H1 (cell line): ENCODE results near the gene CMTM3. TPM values are rescaled to one million over a fixed set of nuclear protein-coding genes. Genes with fewer than 3 reads are reported as not detected.

Experiments used
- CTCF ChIA-PET: fragments of 300-600 bp; sonication (Branson Sonifier 250); formaldehyde crosslinking; loops from one replicate; lab custom pipeline; 2021; ENCODE audit not compliant: partially characterized antibody; lab: Charles Lee
- POLR2A ChIA-PET: fragments of 300-600 bp; sonication (Branson Sonifier 250); formaldehyde crosslinking; loops from one replicate; lab custom pipeline; 2021; ENCODE audit warnings: inconsistent platforms; ENCODE audit not compliant: partially characterized antibody; lab: Charles Lee
- DNase-seq, 2 experiments: peaks; one replicate each; pipeline versions ENCODE4 v3.0.0 to v3.0.0-alpha.2; 2010 to 2022; ENCODE audit warnings: low spot score in 2 of 2, low read depth in 1 of 2, mixed read lengths in 1 of 2
- FAIRE-seq: peaks from 2 replicates; lab custom pipeline; 2011; peaks lifted over from hg19 to GRCh38; lab: Jason Lieb, UNC
- H2AFZ ChIP-seq: 2 replicates; pipeline ENCODE4 v1.8.1; 2012; ENCODE audit warnings: low read length, inconsistent platforms
- H2AK5ac ChIP-seq: 2 replicates; pipeline ENCODE4 v1.6.1; 2013; ENCODE audit warnings: low read depth, low read length
- H2BK120ac ChIP-seq: replicated peaks from 2 replicates; pipeline ENCODE3; 2013; ENCODE audit warnings: low read depth, low read length, inconsistent platforms
- H2BK12ac ChIP-seq: 2 replicates; pipeline ENCODE4 v1.6.1; 2013; ENCODE audit warnings: low read depth, low read length
- H2BK15ac ChIP-seq: 2 replicates; pipeline ENCODE4 v1.6.1; 2013; ENCODE audit warnings: low read length
- H2BK20ac ChIP-seq: 2 replicates; pipeline ENCODE4 v1.6.1; 2013; ENCODE audit warnings: low read length
- H2BK5ac ChIP-seq: 2 replicates; pipeline ENCODE4 v1.6.1; 2013; ENCODE audit warnings: low read depth, low read length
- H3K14ac ChIP-seq: 2 replicates; pipeline ENCODE4 v1.6.1; 2013; ENCODE audit warnings: inconsistent platforms; ENCODE audit not compliant: insufficient read length
- H3K18ac ChIP-seq: 2 replicates; pipeline ENCODE4 v1.6.1; 2013; ENCODE audit warnings: low read length; ENCODE audit errors: extremely low read depth
- H3K23ac ChIP-seq: 2 replicates; pipeline ENCODE4 v1.6.1; 2013; ENCODE audit warnings: inconsistent platforms; ENCODE audit not compliant: insufficient read length
- H3K23me2 ChIP-seq: 2 replicates; pipeline ENCODE4 v1.6.1; 2013; ENCODE audit warnings: low read depth, low read length
- H3K27ac ChIP-seq: 2 replicates; pipeline ENCODE4 v1.6.1; 2011; ENCODE audit warnings: low read depth, low read length, inconsistent platforms
- H3K27me3 ChIP-seq, 4 experiments: replicated peaks in 1 of 4; 1 replicate in 1 of 4; 2 replicates in 3 of 4; pipeline versions ENCODE4 v1.6.1 to v1.8.1; 2011 to 2013; ENCODE audit warnings: low read length in 3 of 4, mild to moderate bottlenecking in 3 of 4, inconsistent platforms in 2 of 4, mixed read lengths in 2 of 4, moderate library complexity in 1 of 4; ENCODE audit not compliant: control insufficient read depth in 3 of 4, insufficient read depth in 3 of 4; ENCODE audit errors: extremely low read depth in 1 of 4
- H3K36me3 ChIP-seq, 4 experiments: 2 replicates each; pipeline versions ENCODE4 v1.6.1 to v1.8.1; 2011 to 2013; ENCODE audit warnings: mild to moderate bottlenecking in 4 of 4, low read length in 3 of 4, moderate library complexity in 2 of 4, control low read depth in 1 of 4, inconsistent platforms in 1 of 4; ENCODE audit not compliant: insufficient read depth in 4 of 4, control insufficient read depth in 2 of 4
- H3K4ac ChIP-seq: replicated peaks from 2 replicates; pipeline ENCODE3; 2013; ENCODE audit warnings: low read length, low read depth, mixed read lengths, inconsistent platforms; ENCODE audit not compliant: insufficient read length
- H3K4me1 ChIP-seq, 4 experiments: replicated peaks in 1 of 4; 1 replicate in 1 of 4; 2 replicates in 3 of 4; pipeline versions ENCODE4 v1.6.1 to v1.8.1; 2011 to 2013; ENCODE audit warnings: low read length in 3 of 4, inconsistent platforms in 2 of 4, mixed read lengths in 1 of 4; ENCODE audit not compliant: insufficient read depth in 4 of 4, control insufficient read depth in 3 of 4
- H3K4me2 ChIP-seq, 2 experiments: 2 replicates each; pipeline versions ENCODE4 v1.6.1 to v1.8.1; 2011 to 2013; ENCODE audit warnings: low read depth in 2 of 2, low read length in 2 of 2, control low read depth in 1 of 2, inconsistent platforms in 1 of 2, mild to moderate bottlenecking in 1 of 2; ENCODE audit not compliant: insufficient read depth in 1 of 2
- H3K4me3 ChIP-seq, 4 experiments: fragments of 200-600, 300-600 bp in 1 of 4; sonication (generic), shearing (Covaris generic), sonication (Bioruptor Twin) in 1 of 4; 2 replicates each; pipeline versions ENCODE4 v1.5.1 to v1.8.1; 2011 to 2016; ENCODE audit warnings: low read length in 4 of 4, low read depth in 3 of 4, control low read depth in 2 of 4, inconsistent platforms in 2 of 4, mild to moderate bottlenecking in 2 of 4, mixed read lengths in 1 of 4, moderate library complexity in 1 of 4; ENCODE audit not compliant: insufficient read depth in 2 of 4; ENCODE audit errors: extremely low read depth in 1 of 4
- H3K56ac ChIP-seq: replicated peaks from 2 replicates; pipeline ENCODE3; 2013; ENCODE audit warnings: low read depth, mild to moderate bottlenecking, mixed read lengths, low read length, inconsistent platforms; ENCODE audit not compliant: insufficient read length
- H3K79me1 ChIP-seq: 2 replicates; pipeline ENCODE4 v1.6.1; 2013; ENCODE audit warnings: low read depth, low read length, control low read depth
- H3K79me2 ChIP-seq, 2 experiments: 2 replicates each; pipeline versions ENCODE4 v1.6.1 to v1.8.1; 2012 to 2013; ENCODE audit warnings: low read length in 2 of 2, mild to moderate bottlenecking in 2 of 2, inconsistent platforms in 1 of 2; ENCODE audit not compliant: insufficient read depth in 2 of 2, control insufficient read depth in 1 of 2
- H3K9ac ChIP-seq, 4 experiments: replicated peaks in 1 of 4; 1 replicate in 1 of 4; 2 replicates in 3 of 4; pipeline versions ENCODE4 v1.6.1 to v1.8.1; 2011 to 2013; ENCODE audit warnings: low read depth in 3 of 4, low read length in 3 of 4, control low read depth in 2 of 4, mild to moderate bottlenecking in 2 of 4, moderate library complexity in 2 of 4, inconsistent platforms in 1 of 4; ENCODE audit errors: extremely low read depth in 1 of 4
- H3K9me3 ChIP-seq, 2 experiments: 2 replicates each; pipeline versions ENCODE4 v1.6.1 to v1.8.1; 2012 to 2013; ENCODE audit warnings: mild to moderate bottlenecking in 2 of 2, moderate library complexity in 2 of 2, control low read depth in 1 of 2, inconsistent platforms in 1 of 2, low read depth in 1 of 2, low read length in 1 of 2, mixed read lengths in 1 of 2; ENCODE audit not compliant: insufficient read depth in 2 of 2
- H4K20me1 ChIP-seq, 2 experiments: replicated peaks in 1 of 2; 2 replicates each; pipeline versions ENCODE3 to v1.8.1; 2011 to 2013; ENCODE audit warnings: inconsistent platforms in 2 of 2, low read length in 2 of 2, mild to moderate bottlenecking in 1 of 2; ENCODE audit not compliant: insufficient read depth in 2 of 2, control insufficient read depth in 1 of 2
- H4K5ac ChIP-seq: 2 replicates; pipeline ENCODE4 v1.6.1; 2013; ENCODE audit warnings: low read length, low read depth, mixed read lengths, inconsistent platforms; ENCODE audit not compliant: insufficient read length
- H4K8ac ChIP-seq: 2 replicates; pipeline ENCODE4 v1.8.0; 2013; ENCODE audit warnings: mild to moderate bottlenecking, moderate library complexity, low read length, inconsistent platforms; ENCODE audit not compliant: insufficient read depth; ENCODE audit errors: extremely low read depth
- H4K91ac ChIP-seq: replicated peaks from 2 replicates; pipeline ENCODE3; 2013; ENCODE audit warnings: low read length, mixed read lengths, inconsistent platforms; ENCODE audit not compliant: insufficient read length
- ASH2L ChIP-seq: fragments of 200-600, 300-600 bp; sonication (generic); IDR thresholded peaks from one replicate; pipeline ENCODE4 v1.7.1; 2017; ENCODE audit warnings: low read length
- KDM5A ChIP-seq: fragments of 200-600 bp; IDR thresholded peaks from 2 replicates; pipeline ENCODE4 v1.7.1; 2012; ENCODE audit warnings: mild to moderate bottlenecking, low read length, inconsistent platforms, mixed read lengths
- SP2 ChIP-seq: IDR thresholded peaks from 2 replicates; pipeline ENCODE4 v1.6.1; 2012; ENCODE audit warnings: mild to moderate bottlenecking, low read length, inconsistent platforms
- TAF7 ChIP-seq: optimal IDR thresholded peaks from 2 replicates; pipeline ENCODE3; 2011; ENCODE audit warnings: low read depth, mild to moderate bottlenecking, inconsistent platforms, low read length, moderate library complexity, borderline replicate concordance
- USF2 ChIP-seq: IDR thresholded peaks from 2 replicates; pipeline ENCODE4 v1.6.1; 2011; ENCODE audit warnings: low read length, improper control_type of control experiment
- WGBS, 2 experiments: shearing (Covaris generic) in 1 of 2; methylation state at CpG; one replicate each; pipeline versions ENCODE4 v1.1.6 to v1.1.7; 2013 to 2015; ENCODE audit warnings: low lambda C conversion rate in 2 of 2, mixed read lengths in 2 of 2, inconsistent platforms in 1 of 2, low coverage in 1 of 2, missing lambda C conversion rate in 1 of 2; ENCODE audit not compliant: insufficient replicate concordance in 2 of 2, insufficient coverage in 1 of 2, insufficient read length in 1 of 2; ENCODE audit errors: extremely low coverage in 1 of 2, missing lambda C conversion rate in 1 of 2; 5-methylcytosine and 5-hydroxymethylcytosine counted together
- polyA plus RNA-seq, 7 experiments: library from polyadenylated mRNA; depleted of rRNA in 3 of 7; stranded (reverse) in 5 of 7; unstranded in 2 of 7; fragments of >200 nt in 5 of 7; fragments of 200-250 nt in 2 of 7; gene quantifications; 1 replicate in 5 of 7; 2 replicates in 1 of 7; 4 replicates in 1 of 7; pipeline versions ENCODE4 v1.2.1 to v1.2.3, GENCODE V29; 2011 to 2013; ENCODE audit warnings: missing spikeins in 2 of 7, mixed read lengths in 2 of 7
- total RNA-seq: library from RNA; stranded (reverse); fragmentation: NEBNext Ultra II Directional; extraction: Animal tissue kit (Norgen Biotek cat#: 25700); gene quantifications from 2 replicates; pipeline ENCODE4 v1.2.1, GENCODE V29; 2021
- TF ChIP-seq, protein P1 (sequence below): IDR thresholded peaks from 2 replicates; pipeline ENCODE4 v1.6.1; 2012; ENCODE audit warnings: inconsistent platforms

The CMTM3 gene
- total and polyA plus RNA-seq, 2 of the 8 experiments (the other 6 are each of a cell fraction or from before 2014, with no cell fraction given), result 24.7 to 24.8 TPM

- H3K4me2 ChIP-seq, result no peak overlapping the region
- H3K4me1 ChIP-seq, result peaks cover 0 to 5% (median 2%) of the 10 kb centered on the region in 4 experiments; a peak in 3 of 7 replicates
- no peaks in the 10 kb centered on the region for H3K9me3 ChIP-seq
- no peak overlapping the region for H3K14ac ChIP-seq
- POLR2A ChIA-PET, result interaction anchor here (0.9 to 1.3 kb wide), 4 partner anchors 16 to 182 kb away, joined by 3 read pairs; no protein-coding TSS in a partner anchor
- H3K18ac ChIP-seq, result no peak overlapping the region
- no peak overlapping the region for H2AK5ac ChIP-seq
- no peak overlapping the region for H4K91ac ChIP-seq
- H2BK15ac ChIP-seq, result no peak overlapping the region
- DNase-seq (no peak), FAIRE-seq (no peak)
- peak overlapping the region; percentile 4; the same call in 1 of the 2 replicates for H2BK12ac ChIP-seq
- H3K27me3 ChIP-seq, result peaks cover 0 to 2% (median 0%) of the 10 kb centered on the region in 4 experiments; a peak in 2 of 7 replicates
- no peak overlapping the region for H3K9ac ChIP-seq
- no peak overlapping the region for H3K4ac ChIP-seq
- no peak overlapping the region for H3K23ac ChIP-seq
- H3K79me1 ChIP-seq, result no peaks in the 10 kb centered on the region
- H4K5ac ChIP-seq, result no peak overlapping the region
- 85% methylated on average over 10 of the region's 10 CpGs; no CpG with 5 or more reads in 1 of the 2 experiments for WGBS, 2 experiments
- no peak overlapping the region for H2BK120ac ChIP-seq
- H3K27ac ChIP-seq, result no peak overlapping the region
- H4K8ac ChIP-seq, result peak overlapping the region; percentile 69; the same call in 1 of the 2 replicates
- no peaks in the 10 kb centered on the region for H3K23me2 ChIP-seq
- no peak overlapping the region for H2AFZ ChIP-seq
- H4K20me1 ChIP-seq, result no peaks in the 10 kb centered on the region
- no peak overlapping the region for H2BK20ac ChIP-seq
- no peaks in the 10 kb centered on the region for H3K36me3 ChIP-seq
- CTCF ChIA-PET, result interaction anchor here (0.5 to 1.8 kb wide), 7 partner anchors 13 to 155 kb away, joined by 3 to 6 read pairs (median 3); no protein-coding TSS in a partner anchor
- H3K4me3 ChIP-seq, result no peak overlapping the region
- H3K79me2 ChIP-seq, result no peaks in the 10 kb centered on the region
- H2BK5ac ChIP-seq, result no peak overlapping the region
- H3K56ac ChIP-seq, result peak overlapping the region; percentile 34
- TF ChIP-seq SP2 (no peak), USF2 (no peak), KDM5A (no peak), TAF7 (no peak), ASH2L (no peak)
- TF ChIP-seq, protein P1, sequence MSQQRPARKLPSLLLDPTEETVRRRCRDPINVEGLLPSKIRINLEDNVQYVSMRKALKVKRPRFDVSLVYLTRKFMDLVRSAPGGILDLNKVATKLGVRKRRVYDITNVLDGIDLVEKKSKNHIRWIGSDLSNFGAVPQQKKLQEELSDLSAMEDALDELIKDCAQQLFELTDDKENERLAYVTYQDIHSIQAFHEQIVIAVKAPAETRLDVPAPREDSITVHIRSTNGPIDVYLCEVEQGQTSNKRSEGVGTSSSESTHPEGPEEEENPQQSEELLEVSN, result no peak
These were observed 18.8 kb upstream of the CMTM3 start for GRCh38 chr16:66585481-66586239.
